Right ventricle myocardium inferior (tissue), 1 donor: ENCODE data around the gene COL13A1. TPM values are rescaled to one million over a fixed set of nuclear protein-coding genes. Genes with fewer than 3 reads are reported as not detected.

Source experiments
- ATAC-seq: fragments of 200-7000 bp; cut with Tn5 transposase; one replicate; pipeline ENCODE4 v1.9.1; 2020; ENCODE audit warnings: mild to moderate bottlenecking, moderate library complexity
- DNase-seq: peaks from one replicate; pipeline ENCODE4 v3.0.0; 2021; ENCODE audit errors: missing footprints
- intact Hi-C: fragments of 100-400 bp; cut with DNase I; formaldehyde crosslinking; loops from one replicate; pipeline ENCODE4 v1.11.0; 2022
- total RNA-seq: library from RNA; stranded (reverse); fragmentation: NEBNext Ultra II Directional; extraction: Animal tissue kit (Norgen Biotek cat#: 25700); gene quantifications from one replicate; pipeline ENCODE4 v1.2.1, GENCODE V29; 2021
- donor health status: DM: no; HTN: yes; CAD: no; lungs with severe emphysema.

COL13A1 gene
- total RNA-seq, 1 donor from 2014 or later, result 1.0 TPM

DNA sequence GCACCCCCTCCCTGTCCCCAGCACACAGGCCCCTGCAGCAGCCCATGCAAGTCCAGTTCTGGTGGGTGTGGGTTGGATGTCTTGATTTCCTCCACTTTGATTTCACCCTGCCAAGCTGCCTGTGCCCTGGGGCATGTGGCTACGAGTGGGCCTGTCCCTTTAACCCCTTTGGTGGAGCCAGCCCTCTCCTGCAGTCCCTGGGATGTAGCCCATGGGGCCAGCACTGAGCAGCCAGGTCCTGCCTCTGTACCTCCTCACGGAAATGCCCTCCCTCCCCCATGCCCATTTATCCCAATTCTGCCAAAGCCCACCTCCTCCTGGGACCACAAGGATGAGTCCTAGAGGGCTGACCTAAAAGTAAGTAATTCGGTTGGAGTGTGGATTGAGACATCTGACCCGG, 11.9 kb downstream of the COL13A1 start:
- intact Hi-C loops, result no loop called here
- no peak for DNase-seq
- no peak for ATAC-seq

GRCh38 chr10:69814251-69814650, 12.5 kb downstream of the COL13A1 start:
- ATAC-seq, result no peak
- intact Hi-C loops, result no loop called here
- DNase-seq, result no peak

DNA sequence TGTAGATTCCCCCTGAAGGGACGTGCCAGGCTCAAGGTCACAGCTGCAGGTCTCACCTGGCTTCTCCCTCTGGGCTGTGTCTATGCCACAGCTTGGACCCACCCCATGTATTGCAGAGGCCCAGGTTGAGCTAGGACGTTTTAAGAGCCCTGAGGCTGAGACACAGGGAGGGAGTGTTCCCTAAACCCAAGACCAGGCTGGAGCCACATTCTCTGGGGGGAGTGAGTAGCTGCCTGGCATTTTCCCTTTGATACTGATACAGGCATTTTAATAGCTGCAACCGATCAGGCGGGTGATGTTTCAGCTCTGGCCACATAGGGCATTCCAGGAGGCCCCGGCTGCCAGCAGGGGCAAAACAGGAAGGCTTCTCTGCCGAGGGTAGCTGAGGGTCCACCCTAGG, 13.4 kb downstream of the COL13A1 start:
- ATAC-seq (no peak), DNase-seq (no peak)
- intact Hi-C loops, result no loop called here

- intact Hi-C loops, result no loop called here
- ATAC-seq (no peak), DNase-seq (no peak)
Measured at GRCh38 chr10:69816521-69816920, 14.8 kb downstream of the COL13A1 start.

DNA sequence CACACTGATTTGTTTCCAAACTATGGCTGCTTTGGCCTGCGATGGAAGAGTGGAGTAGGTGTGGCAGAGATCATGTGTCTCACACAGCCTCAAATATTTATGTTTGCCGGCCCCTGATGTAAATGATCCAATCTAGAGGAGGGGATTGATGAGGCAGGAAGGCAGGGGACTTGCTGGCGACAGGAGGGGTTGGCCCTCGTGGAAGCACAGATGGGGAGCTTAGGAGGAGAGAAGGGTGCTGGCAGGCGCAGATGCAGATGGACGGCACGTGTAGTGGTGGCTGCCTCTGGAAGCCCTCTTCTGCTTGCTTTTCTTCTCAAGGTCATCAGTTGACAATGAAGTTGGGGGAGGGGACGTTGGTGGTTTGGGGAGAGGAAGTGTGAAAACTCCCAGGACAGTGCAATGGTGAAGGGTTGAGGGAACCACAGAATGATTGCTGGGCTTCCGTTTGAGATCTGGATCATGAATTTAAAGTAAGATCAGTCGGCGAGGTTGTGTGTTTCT, 15.4 kb downstream of the COL13A1 start:
- intact Hi-C loops, result no loop called here
- DNase-seq, result no peak
- ATAC-seq, result no peak

GRCh38 chr10:69818676-69819239, 17.1 kb downstream of the COL13A1 start:
- ATAC-seq (no peak), DNase-seq (no peak)
- intact Hi-C loops, result no loop called here

GRCh38 chr10:69819716-69820506, 18.2 kb downstream of the COL13A1 start:
- intact Hi-C loops, result no loop called here
- ATAC-seq (no peak), DNase-seq (no peak)

DNA sequence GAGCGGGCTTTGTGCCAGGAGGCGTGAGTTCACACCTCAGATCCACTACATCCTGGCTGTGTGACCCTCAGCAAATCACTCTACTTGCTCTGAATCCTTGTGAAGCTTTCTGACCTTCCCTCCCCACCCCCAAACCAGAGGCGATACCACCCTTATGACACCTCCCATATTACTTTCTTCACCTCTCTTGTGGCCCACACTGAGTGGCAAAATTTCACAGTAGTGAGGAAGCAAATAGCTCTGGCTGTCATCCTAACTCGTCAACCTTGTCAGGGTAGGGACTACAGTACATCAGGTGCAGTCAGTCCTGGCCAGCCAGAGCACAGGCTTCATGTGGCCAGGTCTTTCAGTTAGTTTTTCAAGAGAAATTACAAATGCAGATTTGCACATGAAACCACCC, 19.1 kb downstream of the COL13A1 start:
- no peak for DNase-seq
- intact Hi-C loops, result no loop called here
- no peak for ATAC-seq

GRCh38 chr10:69825604-69826003, 23.9 kb downstream of the COL13A1 start:
- ATAC-seq, result no peak
- intact Hi-C loops, result no loop called here
- no peak for DNase-seq

DNA sequence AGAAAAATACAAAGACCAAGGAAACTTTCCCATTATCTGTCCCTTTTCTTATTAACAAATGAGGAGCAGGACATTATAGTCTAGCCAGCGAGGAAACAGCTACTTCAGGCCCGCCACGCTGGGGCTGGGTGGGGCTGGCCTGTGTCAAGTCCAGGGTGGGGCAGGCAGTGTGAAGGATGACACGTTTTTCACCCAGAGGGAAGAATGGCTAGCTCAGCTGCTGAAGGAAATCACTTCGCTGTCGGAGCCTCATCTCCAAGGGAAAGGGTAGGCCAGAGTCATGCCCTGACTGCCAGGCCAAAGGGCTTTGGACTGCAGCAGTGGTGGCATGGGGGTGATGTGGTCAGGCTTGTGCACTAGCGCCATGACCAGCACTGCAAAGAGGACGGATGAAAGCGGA, 24.4 kb downstream of the COL13A1 start:
- intact Hi-C loops, result no loop called here
- no peak for DNase-seq
- no peak for ATAC-seq

DNA sequence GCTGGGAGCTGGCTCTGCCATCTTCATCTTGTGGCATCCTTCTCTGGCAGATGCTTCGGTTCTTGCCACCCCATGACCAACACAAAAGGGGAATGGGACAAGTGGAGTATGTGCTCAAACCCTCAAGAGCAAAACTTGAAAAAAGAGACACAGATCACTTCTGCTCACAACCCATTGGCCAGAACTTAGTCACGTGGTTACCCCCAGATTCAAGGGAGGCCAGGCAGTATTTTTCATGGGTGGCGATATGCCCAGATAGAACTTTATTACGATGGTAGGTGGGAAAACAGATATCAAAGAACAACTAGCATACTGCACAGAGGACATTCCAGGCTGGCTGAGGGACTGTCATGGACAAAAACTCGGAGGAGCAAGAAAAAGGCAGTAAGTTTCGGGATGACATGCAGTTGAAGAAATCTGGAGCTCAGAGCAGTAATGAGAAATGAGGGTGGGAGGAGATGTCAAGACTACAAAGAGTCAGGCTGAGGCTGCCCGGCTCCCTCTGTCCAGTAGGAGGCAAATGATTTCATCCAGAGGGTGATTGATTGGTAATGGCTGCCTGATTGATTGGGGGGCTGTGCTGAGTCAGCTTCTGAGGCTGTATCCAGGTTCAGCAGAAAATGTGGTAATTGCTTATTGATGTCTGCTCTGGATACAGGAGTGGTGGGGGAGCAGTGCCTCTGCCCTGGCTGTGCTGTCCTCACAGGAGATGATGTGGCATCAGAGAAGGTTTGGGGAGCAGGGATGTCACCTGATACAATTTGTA, 25.3 kb downstream of the COL13A1 start:
- ATAC-seq, result no peak
- DNase-seq, result no peak
- intact Hi-C loops, result no loop called here

DNA sequence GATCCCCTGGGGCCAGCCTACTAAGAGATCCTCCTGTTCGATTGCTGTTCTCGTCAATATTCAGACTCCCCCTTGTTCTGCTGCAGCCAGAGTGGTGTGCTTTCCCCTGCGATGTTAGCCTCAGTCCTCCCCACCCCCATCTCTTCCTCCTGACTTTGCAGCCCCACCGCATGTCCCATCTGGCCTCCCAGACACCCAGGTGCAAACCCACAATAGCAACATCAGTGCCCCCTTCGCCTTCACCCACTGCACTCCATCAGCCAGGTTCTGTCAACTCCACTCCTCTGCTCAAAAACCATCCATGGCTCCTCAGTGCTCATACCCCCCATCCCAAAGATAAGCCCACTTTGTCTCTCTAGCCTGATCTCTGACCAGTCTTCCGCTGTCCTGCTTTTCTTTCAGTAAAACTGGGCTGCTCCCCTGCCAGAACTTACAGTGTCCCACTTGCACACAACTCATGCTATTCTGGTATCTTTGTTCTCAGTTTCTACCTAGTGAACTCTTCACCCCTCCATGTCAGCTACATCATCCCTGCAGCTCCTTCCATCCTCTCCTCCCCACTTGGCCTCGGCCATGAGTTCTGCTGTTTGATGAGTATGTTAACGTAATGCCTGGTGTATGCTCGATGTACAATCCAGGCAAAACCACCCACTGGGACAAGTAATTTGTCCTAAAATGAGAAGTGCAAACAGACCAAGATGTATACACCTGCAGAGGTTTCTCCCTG, 26.6 kb downstream of the COL13A1 start:
- ATAC-seq, result no peak

DNA sequence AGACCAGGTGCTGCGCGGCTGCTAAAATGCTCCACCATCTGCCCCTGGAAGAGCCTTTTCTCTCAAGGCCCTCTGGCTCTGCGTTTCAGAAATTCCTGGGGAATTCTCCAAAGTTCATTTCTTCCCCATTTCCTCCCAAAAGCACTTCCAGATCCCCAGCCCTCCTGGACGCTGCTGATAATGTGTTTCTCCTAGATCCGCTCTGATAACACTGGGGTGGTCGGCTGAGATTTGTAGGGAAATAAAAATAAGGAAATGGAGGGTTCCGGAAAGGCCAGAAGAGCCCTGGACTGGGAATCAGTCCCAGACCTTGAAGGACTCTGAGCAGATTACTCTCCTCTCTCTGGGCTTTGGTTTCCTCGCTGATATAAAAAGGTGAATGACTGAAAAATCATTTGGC, 28.1 kb downstream of the COL13A1 start:
- DNase-seq (no peak), ATAC-seq (no peak)
- intact Hi-C loops, result no loop called here

More for the DNA sequence above, 26.6 kb downstream of the COL13A1 start:
- intact Hi-C loops, result no loop called here
- no peak for DNase-seq

DNA sequence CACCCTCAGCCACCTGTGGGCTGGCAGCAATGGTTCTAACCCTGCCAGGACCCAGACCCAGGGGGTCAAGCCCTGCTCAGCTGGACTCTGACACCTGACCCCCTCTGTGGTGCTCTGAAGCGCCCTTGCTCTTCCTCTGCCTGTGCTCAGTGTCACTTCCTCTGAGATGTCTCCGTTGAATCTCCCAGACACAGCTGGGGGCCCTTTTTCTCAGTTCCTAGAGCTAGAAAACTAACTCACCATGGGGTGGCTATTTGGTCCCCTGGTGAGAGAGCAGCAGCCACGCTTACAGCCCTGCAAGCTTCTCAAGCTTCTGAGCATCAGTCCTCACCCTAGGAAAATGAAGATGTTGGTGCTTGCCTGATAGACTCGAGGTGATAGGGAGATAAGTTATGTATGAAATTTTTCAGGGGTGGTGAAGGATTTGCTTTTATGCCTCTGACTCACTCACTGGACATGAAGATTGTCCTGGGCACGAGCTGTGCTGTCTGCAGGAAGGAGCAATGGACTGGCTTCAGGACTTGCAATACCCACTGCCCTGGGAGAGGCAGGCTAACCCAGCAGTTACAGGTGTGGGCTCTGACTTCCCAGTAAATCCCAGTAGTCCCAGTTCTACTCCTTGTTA, 29.6 kb downstream of the COL13A1 start:
- ATAC-seq, result no peak
- intact Hi-C loops, result no loop called here
- DNase-seq, result no peak

GRCh38 chr10:69835233-69835632, 33.5 kb downstream of the COL13A1 start:
- no peak for DNase-seq
- intact Hi-C loops, result no loop called here
- no peak for ATAC-seq

- DNase-seq (no peak), ATAC-seq (no peak)
Measured at GRCh38 chr10:69835875-69836730, 34.4 kb downstream of the COL13A1 start.

DNA sequence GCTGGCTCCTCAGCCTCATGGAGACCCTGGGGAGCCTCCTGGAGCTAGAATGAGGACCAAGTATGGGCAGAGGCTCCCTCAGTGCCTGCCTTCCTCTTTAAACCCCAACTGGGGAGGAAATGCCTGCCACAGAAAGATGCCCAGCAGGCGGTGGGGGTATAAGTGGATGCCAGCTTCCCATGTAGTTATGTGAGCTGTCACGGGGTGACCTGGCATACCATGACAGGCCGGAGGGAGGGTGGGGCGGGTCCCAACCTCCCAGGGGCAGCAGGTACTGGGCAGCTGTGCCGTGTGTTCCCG, 35.0 kb downstream of the COL13A1 start:
- intact Hi-C loops, result no loop called here

More at GRCh38 chr10:69835875-69836730, 34.4 kb downstream of the COL13A1 start:
- intact Hi-C loops, result no loop called here

GRCh38 chr10:69837261-69837660, 35.6 kb downstream of the COL13A1 start:
- no peak for ATAC-seq
- DNase-seq, result no peak
- intact Hi-C loops, result no loop called here

More for the DNA sequence above, 35.0 kb downstream of the COL13A1 start:
- no peak for ATAC-seq
- no peak for DNase-seq
